OCI-LY3 (cell line): ENCODE data around the gene BRSK2.

Experiments
- H2AFZ ChIP-seq: fragments of 200-600, 300-600 bp; shearing (Covaris generic); 2 replicates; pipeline ENCODE4 v1.6.0; 2014; ENCODE audit warnings: antibody characterized with exemption, low read depth, low read length
- H3K27ac ChIP-seq: fragments of 200-600, 300-600 bp; sonication (generic); 2 replicates; pipeline ENCODE4 v1.5.1; 2014; ENCODE audit warnings: mild to moderate bottlenecking, low read length, moderate library complexity, mixed read lengths
- H3K27me3 ChIP-seq: fragments of 200-600, 300-600 bp; sonication (generic); 2 replicates; pipeline ENCODE4 v1.6.1; 2014; ENCODE audit warnings: low read depth, low read length, mixed read lengths
- H3K36me3 ChIP-seq: fragments of 200-600, 300-600 bp; sonication (generic); replicated peaks from 2 replicates; pipeline ENCODE3; 2014; ENCODE audit warnings: low read depth, low read length, mixed read lengths
- H3K4me1 ChIP-seq: fragments of 300-600, 200-600 bp; sonication (generic); 2 replicates; pipeline ENCODE4 v1.6.1; 2014; ENCODE audit warnings: low read length, mixed read lengths
- H3K4me2 ChIP-seq: fragments of 200-600, 300-600 bp; sonication (generic); 2 replicates; pipeline ENCODE4 v1.6.1; 2014; ENCODE audit warnings: low read length, mixed read lengths
- H3K4me3 ChIP-seq: fragments of 300-600, 200-600 bp; sonication (generic); 2 replicates; pipeline ENCODE4 v1.5.1; 2014; ENCODE audit warnings: antibody characterized with exemption, mild to moderate bottlenecking, low read length, moderate library complexity
- H3K79me2 ChIP-seq: fragments of 300-600, 200-600 bp; shearing (Covaris generic); 2 replicates; pipeline ENCODE4 v1.6.1; 2014; ENCODE audit warnings: mild to moderate bottlenecking, low read length, mixed read lengths
- H3K9ac ChIP-seq: fragments of 300-600, 200-600 bp; shearing (Covaris generic); 2 replicates; pipeline ENCODE4 v1.6.0; 2014; ENCODE audit warnings: mild to moderate bottlenecking, low read length, moderate library complexity
- H3K9me3 ChIP-seq: fragments of 200-600, 300-600 bp; shearing (Covaris generic); 2 replicates; pipeline ENCODE4 v1.6.1; 2014; ENCODE audit warnings: low read length, mixed read lengths; ENCODE audit not compliant: insufficient read depth
- H4K20me1 ChIP-seq: fragments of 200-600, 300-600 bp; sonication (generic); 2 replicates; pipeline ENCODE4 v1.6.1; 2016; ENCODE audit warnings: low read length, mixed read lengths; ENCODE audit not compliant: insufficient read depth
- CTCF ChIP-seq: fragments of 200-600, 300-600 bp; sonication (generic); IDR thresholded peaks from 2 replicates; pipeline ENCODE4 v1.5.1; 2014; ENCODE audit warnings: antibody characterized with exemption, low read length, low read depth
- EZH2phosphoT487 ChIP-seq: fragments of 200-600 bp; shearing (Covaris generic); IDR thresholded peaks from 2 replicates; pipeline ENCODE4 v1.6.1; 2018; ENCODE audit warnings: antibody characterized with exemption, mixed run types, low read depth

BRSK2 gene

GRCh38 chr11:1437500-1437899 lies 47.8 kb downstream of the BRSK2 start:
- no peaks in the 10 kb centered on the region for H3K27me3 ChIP-seq
- no peaks in the 10 kb centered on the region for H3K36me3 ChIP-seq
- no peak overlapping the region for H3K27ac ChIP-seq
- H3K79me2 ChIP-seq: no peaks in the 10 kb centered on the region
- H2AFZ ChIP-seq: no peak overlapping the region
- no peaks in the 10 kb centered on the region for H3K4me1 ChIP-seq
- TF ChIP-seq EZH2phosphoT487 (no peak), CTCF (no peak)
- no peak overlapping the region for H3K4me2 ChIP-seq
- H3K9me3 ChIP-seq: no peaks in the 10 kb centered on the region
- H4K20me1 ChIP-seq: no peaks in the 10 kb centered on the region
- H3K4me3 ChIP-seq: no peak overlapping the region
- H3K9ac ChIP-seq: no peak overlapping the region

GRCh38 chr11:1438261-1438966 lies 48.7 kb downstream of the BRSK2 start:
- Histone ChIP-seq H3K79me2 (no peaks in the 10 kb centered on the region), H3K9me3 (no peaks in the 10 kb centered on the region), H3K4me1 (no peaks in the 10 kb centered on the region), H3K36me3 (no peaks in the 10 kb centered on the region), H3K4me3 (no peak overlapping the region), H2AFZ (no peak overlapping the region), H3K9ac (no peak overlapping the region), H3K27me3 (no peaks in the 10 kb centered on the region), H3K4me2 (no peak overlapping the region), H3K27ac (no peak overlapping the region), H4K20me1 (no peaks in the 10 kb centered on the region)
- no peak for TF ChIP-seq CTCF
- TF ChIP-seq EZH2phosphoT487: no peak

- TF ChIP-seq EZH2phosphoT487: no peak
- no peak for TF ChIP-seq CTCF
- Histone ChIP-seq H2AFZ (no peak overlapping the region), H3K4me1 (no peaks in the 10 kb centered on the region), H3K27ac (no peak overlapping the region), H3K4me2 (no peak overlapping the region), H3K27me3 (no peaks in the 10 kb centered on the region), H3K36me3 (no peaks in the 10 kb centered on the region), H3K9ac (no peak overlapping the region), H4K20me1 (no peaks in the 10 kb centered on the region), H3K79me2 (no peaks in the 10 kb centered on the region), H3K9me3 (no peaks in the 10 kb centered on the region), H3K4me3 (no peak overlapping the region)
Observed at GRCh38 chr11:1438967-1439330, 49.2 kb downstream of the BRSK2 start.

- Histone ChIP-seq H3K9me3 (no peaks in the 10 kb centered on the region), H3K4me1 (no peaks in the 10 kb centered on the region), H3K4me3 (no peak overlapping the region), H3K27me3 (no peaks in the 10 kb centered on the region), H3K9ac (no peak overlapping the region), H3K79me2 (no peaks in the 10 kb centered on the region), H2AFZ (no peak overlapping the region), H3K36me3 (no peaks in the 10 kb centered on the region), H3K27ac (no peak overlapping the region), H3K4me2 (no peak overlapping the region), H4K20me1 (no peaks in the 10 kb centered on the region)
- TF ChIP-seq EZH2phosphoT487 (no peak), CTCF (no peak)
Observed at GRCh38 chr11:1439341-1439740, 49.6 kb downstream of the BRSK2 start.
